Pancreas (tissue), 10 donors: ENCODE measurements around the gene HOXA11. TPM values are rescaled to one million over a fixed set of nuclear protein-coding genes. Genes with fewer than 3 reads are reported as not detected.
A peak's percentile ranks its signal among the peaks of the same experiment; 100 is the strongest.

Experiments used
- ATAC-seq, 4 donors: fragments of 200-7000 bp; cut with Tn5 transposase; one replicate each; pipeline versions ENCODE4 v1.8.0 to v1.9.1; 2020; ENCODE audit warnings: mild to moderate bottlenecking in 4 of 4, moderate library complexity in 4 of 4
- DNase-seq, 6 donors: peaks; one replicate each; pipeline ENCODE4 v3.0.0-alpha.2; 2020
- FAIRE-seq: peaks from 2 replicates; lab custom pipeline; 2012; peaks lifted over from hg19 to GRCh38; lab: Jason Lieb, UNC
- H3K27ac ChIP-seq, 4 donors: fragments of 200-600 bp; sonication (generic); 1 replicate in 3 of 4; 2 replicates in 1 of 4; pipeline versions ENCODE4 v1.5.0 to v1.8.0; 2020
- H3K27me3 ChIP-seq, 4 donors: fragments of 200-600 bp; one replicate each; pipeline ENCODE4 v1.8.0; 2021
- H3K36me3 ChIP-seq, 3 donors: fragments of 200-600 bp; sonication (generic) in 1 of 3; one replicate each; pipeline versions ENCODE4 v1.5.0 to v1.8.0; 2020 to 2021
- H3K4me1 ChIP-seq, 3 donors: fragments of 200-600 bp; one replicate each; pipeline ENCODE4 v1.8.0; 2021
- H3K4me3 ChIP-seq, 4 donors: fragments of 200-600 bp; sonication (generic) in 2 of 4; one replicate each; pipeline versions ENCODE4 v1.5.0 to v1.8.0; 2020 to 2021
- H3K9me3 ChIP-seq, 4 donors: fragments of 200-600 bp; one replicate each; pipeline ENCODE4 v1.8.0; 2021
- WGBS, 2 donors: extraction: QIAGEN DNeasy Blood & Tissue Kit; methylation state at CpG; one replicate each; pipeline ENCODE4 v1.1.7; 2013; 5-methylcytosine and 5-hydroxymethylcytosine counted together
- intact Hi-C, 3 donors: fragments of 100-400 bp; cut with DNase I; formaldehyde crosslinking; loops; one replicate each; pipeline versions ENCODE4 v1.11.1 to v1.14.2; 2022
- polyA plus RNA-seq, 2 donors: library from polyadenylated mRNA; stranded (reverse); fragments of 200-250 nt; gene quantifications; one replicate each; pipeline ENCODE4 v1.2.3, GENCODE V29; 2013
- total RNA-seq, 6 donors: library from RNA; stranded (reverse); fragmentation: NEBNext Ultra II Directional in 4 of 6; extraction: Animal tissue kit (Norgen Biotek cat#: 25700) in 4 of 6; gene quantifications; one replicate each; pipeline versions ENCODE4 v1.2.1 to v1.2.4, GENCODE V29; 2021 to 2023
- TF ChIP-seq, protein P1 (sequence below), 4 donors: fragments of 200-600 bp; sonication (generic) in 3 of 4; IDR thresholded peaks; one replicate each; pipeline versions ENCODE4 v1.5.0 to v1.8.0; 2021; ENCODE audit warnings: antibody characterized with exemption in 4 of 4
- donor health status: healthy with polysubstance abuse.
- donor health status: DM: no; HTN: no; CAD: no; lungs with moderate emphysema.
- donor health status: DM: no; HTN: no; CAD: no.
- donor health status: control.
- donor health status: control.
- donor health status: Bipolar disorder and iron deficiency.
- donor health status: DM: yes; HTN: yes; CAD: no.
- donor health status: DM: no; HTN: no; CAD: no.
- donor health status: DM: no; HTN: no; CAD: no.
- donor health status: DM: yes; HTN: yes; CAD: no.

HOXA11 gene
- total and polyA plus RNA-seq, 8 donors, result not detected

DNA sequence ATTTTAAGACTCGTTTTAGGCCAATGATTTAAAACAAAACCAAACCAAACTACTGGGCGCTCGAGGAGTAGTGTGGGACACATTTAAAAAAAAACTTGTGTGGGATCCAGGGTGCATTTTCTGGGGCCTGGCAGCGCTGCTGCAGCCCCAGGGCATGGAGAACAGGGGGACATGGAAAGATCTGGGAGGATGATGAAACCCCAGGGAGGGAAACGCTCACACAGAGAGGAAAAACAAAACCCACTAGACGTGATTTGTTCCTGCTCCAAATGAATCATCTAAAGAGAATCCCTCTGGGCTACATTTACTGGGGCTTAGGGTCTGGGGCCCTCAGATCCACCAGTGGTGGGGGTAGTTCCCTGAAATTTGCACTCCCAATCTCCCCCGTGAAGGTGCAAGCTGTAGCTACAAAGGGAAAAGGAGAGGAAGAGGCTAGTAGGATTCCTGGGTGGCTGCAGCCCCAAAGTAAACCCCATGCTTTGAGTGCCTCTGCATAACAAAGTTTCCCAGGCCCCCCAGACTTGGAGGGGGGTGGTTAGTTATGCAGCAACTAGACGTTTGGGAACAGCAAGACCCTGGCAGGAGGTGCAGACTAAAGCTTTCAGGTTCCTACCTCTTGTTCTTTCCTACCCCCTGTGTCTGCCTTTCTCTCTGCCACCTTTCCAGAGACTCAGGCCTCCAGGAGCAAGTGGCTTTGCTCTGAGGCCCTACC is 29.4 kb upstream of the HOXA11 start:
- Histone ChIP-seq H3K4me1 (peaks cover 0 to 7% (median 0%) of the 10 kb centered on the region in 3 donors), H3K4me3 (no peak overlapping the region), H3K27ac (no peak overlapping the region), H3K9me3 (no peaks in the 10 kb centered on the region), H3K27me3 (peaks cover 0 to 43% (median 16%) of the 10 kb centered on the region in 4 donors), H3K36me3 (no peaks in the 10 kb centered on the region)
- ATAC-seq, result no peak
- TF ChIP-seq, protein P1, sequence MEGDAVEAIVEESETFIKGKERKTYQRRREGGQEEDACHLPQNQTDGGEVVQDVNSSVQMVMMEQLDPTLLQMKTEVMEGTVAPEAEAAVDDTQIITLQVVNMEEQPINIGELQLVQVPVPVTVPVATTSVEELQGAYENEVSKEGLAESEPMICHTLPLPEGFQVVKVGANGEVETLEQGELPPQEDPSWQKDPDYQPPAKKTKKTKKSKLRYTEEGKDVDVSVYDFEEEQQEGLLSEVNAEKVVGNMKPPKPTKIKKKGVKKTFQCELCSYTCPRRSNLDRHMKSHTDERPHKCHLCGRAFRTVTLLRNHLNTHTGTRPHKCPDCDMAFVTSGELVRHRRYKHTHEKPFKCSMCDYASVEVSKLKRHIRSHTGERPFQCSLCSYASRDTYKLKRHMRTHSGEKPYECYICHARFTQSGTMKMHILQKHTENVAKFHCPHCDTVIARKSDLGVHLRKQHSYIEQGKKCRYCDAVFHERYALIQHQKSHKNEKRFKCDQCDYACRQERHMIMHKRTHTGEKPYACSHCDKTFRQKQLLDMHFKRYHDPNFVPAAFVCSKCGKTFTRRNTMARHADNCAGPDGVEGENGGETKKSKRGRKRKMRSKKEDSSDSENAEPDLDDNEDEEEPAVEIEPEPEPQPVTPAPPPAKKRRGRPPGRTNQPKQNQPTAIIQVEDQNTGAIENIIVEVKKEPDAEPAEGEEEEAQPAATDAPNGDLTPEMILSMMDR (IDR thresholded peaks at IDR 0.05), result no peak
- intact Hi-C loops, result no loop called here
- 69 to 71% methylated on average over 8 of the region's 8 CpGs for WGBS, 2 donors
- FAIRE-seq, result no peak
- DNase-seq, result no peak

DNA sequence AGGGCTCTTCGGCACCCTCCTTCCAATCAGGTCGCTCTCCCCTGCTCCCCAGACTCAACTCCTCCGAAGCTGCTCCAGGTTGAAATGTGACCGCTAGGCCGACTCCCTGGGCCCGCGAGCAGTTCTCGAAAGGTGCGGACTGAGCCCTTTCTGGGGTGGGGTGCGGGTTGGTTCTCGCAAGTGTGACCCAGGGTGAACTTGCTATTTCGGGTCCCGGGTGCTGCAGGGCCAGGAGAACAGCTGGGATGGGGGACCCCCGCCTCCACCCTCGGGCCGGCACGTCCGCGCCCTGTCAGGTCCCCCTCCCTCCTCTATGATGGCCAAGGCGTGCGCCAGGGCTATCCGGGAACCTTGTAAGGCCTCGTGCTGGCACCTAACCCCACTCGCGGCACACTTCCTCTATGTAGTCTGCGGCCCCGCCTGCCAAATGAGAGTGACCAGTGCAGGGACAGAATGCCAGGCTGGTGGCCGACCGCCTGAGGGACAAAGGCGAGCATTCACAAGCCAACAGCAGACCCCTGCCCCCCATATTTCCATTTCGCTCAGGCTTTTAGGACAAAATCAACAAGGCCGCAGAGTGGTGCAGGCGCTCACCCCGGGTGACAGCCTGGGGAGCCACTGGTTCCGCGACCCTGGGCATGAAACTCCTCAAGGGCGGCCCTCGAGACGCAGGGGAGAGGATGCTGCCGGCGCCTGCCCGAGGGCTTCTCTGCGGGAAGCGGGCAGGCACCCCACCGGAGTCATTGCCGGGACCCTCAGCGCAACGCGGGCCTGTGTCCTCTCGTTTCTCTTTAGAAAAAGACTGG is 28.6 kb upstream of the HOXA11 start:
- no peaks in the 10 kb centered on the region for H3K36me3 ChIP-seq
- FAIRE-seq (no peak), DNase-seq (no peak), ATAC-seq (no peak)
- H3K27ac ChIP-seq, result no peak overlapping the region
- H3K4me3 ChIP-seq, result peak overlapping the region in 1 of 4 donors; percentile 3
- H3K27me3 ChIP-seq, result peaks cover 0 to 50% (median 16%) of the 10 kb centered on the region in 4 donors
- TF ChIP-seq, protein P1 (IDR thresholded peaks at IDR 0.05), result no peak
- WGBS, 2 donors, result 29 to 39% methylated on average over 49 to 50 of the region's 50 CpGs
- H3K9me3 ChIP-seq, result no peaks in the 10 kb centered on the region
- intact Hi-C loops, result no loop called here
- H3K4me1 ChIP-seq, result peaks cover 0 to 7% (median 0%) of the 10 kb centered on the region in 3 donors

DNA sequence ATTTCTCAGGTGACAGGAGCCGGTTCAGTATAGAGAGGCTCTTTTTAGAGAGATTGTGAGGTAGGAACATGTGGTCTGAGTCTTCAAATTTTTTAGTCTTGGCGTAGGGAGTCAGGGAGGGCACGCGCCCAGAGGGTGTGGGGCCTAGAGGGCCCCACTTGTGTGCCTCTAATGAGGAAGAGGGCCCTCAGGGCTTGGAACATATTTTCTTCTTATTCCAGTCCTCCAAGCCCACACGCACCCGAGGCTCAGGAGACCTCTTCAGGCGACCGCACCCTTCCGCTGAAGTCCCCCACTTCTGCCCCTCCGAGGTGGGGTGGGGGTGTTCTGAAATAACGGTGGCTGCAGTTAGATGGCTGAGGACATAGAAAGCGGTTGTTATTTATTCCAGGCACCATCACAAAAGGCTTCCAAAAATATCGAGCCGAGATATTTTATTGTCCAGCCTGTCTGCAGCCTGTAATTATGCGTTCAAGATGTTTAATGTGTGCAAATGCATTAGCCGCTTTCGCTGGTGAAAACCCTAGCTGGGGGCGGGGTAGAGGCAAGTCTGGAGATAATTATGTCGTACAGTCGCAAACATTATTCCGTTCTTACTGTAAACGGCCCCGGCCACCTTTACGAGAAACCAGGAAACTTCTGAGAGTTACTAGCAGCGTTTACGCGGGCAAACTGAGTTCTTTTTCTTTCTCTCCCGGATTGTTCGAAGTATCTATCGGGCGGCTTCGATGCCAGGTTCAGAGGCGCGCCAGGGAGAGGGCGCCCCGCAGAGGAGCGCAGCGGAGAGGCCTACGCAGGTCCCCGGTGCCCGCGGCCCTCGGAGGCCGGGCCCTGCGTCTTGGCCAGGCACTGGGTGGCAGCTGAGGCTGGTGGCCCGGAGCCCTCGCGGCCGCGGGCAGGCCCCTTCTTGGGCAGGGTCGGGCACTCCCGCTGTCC is 27.7 kb upstream of the HOXA11 start:
- Histone ChIP-seq H3K36me3 (no peaks in the 10 kb centered on the region), H3K27me3 (peaks cover 0 to 55% (median 16%) of the 10 kb centered on the region in 4 donors), H3K4me1 (peaks cover 0 to 7% (median 0%) of the 10 kb centered on the region in 3 donors), H3K9me3 (no peaks in the 10 kb centered on the region), H3K4me3 (peak overlapping the region in 1 of 4 donors; percentile 3), H3K27ac (no peak overlapping the region)
- no peak for DNase-seq
- no peak for FAIRE-seq
- intact Hi-C loops, result no loop called here
- TF ChIP-seq, protein P1 (IDR thresholded peaks at IDR 0.05), result no peak
- 12 to 14% methylated on average over 50 to 52 of the region's 52 CpGs for WGBS, 2 donors
- peak in 1 of 4 donors; percentile 53 for ATAC-seq

DNA sequence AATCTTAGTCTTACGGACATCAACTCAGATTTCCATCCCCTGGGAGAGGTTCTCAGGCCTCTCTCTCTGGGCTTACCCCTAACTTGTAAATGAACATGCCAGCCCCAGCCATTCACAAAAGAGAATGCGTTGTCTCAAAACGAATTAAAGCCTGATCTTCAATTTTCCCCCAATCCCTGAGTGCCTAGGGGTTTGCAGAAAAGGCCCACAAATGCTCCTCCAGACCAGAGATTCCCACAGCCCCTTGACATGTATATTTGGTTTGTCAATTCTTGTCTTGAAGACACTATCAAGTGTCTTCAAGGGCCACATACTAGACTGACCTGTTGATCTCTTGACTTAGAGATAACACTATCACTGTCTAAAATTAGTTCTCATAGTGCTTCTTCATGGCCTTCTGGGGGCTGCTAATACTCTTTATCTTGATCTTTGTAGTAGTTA is 26.8 kb upstream of the HOXA11 start:
- intact Hi-C loops, result no loop called here

More for the DNA sequence above, 26.8 kb upstream of the HOXA11 start:
- H3K4me3 ChIP-seq, result no peak overlapping the region
- DNase-seq, result no peak
- no peak for FAIRE-seq
- ATAC-seq, result no peak
- no peaks in the 10 kb centered on the region for H3K9me3 ChIP-seq
- WGBS, 2 donors, result 53 to 55% methylated on average over 3 of the region's 3 CpGs
- H3K36me3 ChIP-seq, result no peaks in the 10 kb centered on the region
- H3K27me3 ChIP-seq, result peaks cover 6 to 65% (median 19%) of the 10 kb centered on the region in 4 donors
- TF ChIP-seq, protein P1 (IDR thresholded peaks at IDR 0.05), result no peak
- H3K27ac ChIP-seq, result no peak overlapping the region
- H3K4me1 ChIP-seq, result peaks cover 0 to 7% (median 0%) of the 10 kb centered on the region in 3 donors
